Measurements from ENCODE around the gene PDZD2.

The PDZD2 gene

DNA sequence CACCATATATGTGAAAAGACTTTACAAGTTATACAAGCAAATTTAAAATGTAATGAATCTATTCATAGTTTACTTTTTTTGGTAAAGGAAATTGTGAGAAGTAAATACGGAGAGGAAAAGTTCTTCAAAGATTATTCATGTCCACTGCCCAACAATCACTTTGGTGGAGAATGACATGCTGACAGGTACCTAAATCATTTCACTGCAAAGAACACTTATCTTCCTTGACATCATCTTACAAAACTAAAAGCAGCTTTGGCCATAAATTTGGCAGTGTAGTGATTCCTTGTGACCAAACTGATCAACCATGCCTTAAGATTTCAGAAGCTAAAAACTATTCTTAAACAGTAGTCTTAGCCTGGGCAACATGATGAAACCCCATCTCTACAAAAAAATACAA lies 492.7 kb downstream of the PDZD2 start:
- DNase-seq (ENCODE audit: low spot score) = no peak
- in situ Hi-C loops (cut with MboI; ENCODE audit: low sequenced_read_pairs, unreplicated experiment) = no loop called here
- TF ChIP-seq, protein P1, sequence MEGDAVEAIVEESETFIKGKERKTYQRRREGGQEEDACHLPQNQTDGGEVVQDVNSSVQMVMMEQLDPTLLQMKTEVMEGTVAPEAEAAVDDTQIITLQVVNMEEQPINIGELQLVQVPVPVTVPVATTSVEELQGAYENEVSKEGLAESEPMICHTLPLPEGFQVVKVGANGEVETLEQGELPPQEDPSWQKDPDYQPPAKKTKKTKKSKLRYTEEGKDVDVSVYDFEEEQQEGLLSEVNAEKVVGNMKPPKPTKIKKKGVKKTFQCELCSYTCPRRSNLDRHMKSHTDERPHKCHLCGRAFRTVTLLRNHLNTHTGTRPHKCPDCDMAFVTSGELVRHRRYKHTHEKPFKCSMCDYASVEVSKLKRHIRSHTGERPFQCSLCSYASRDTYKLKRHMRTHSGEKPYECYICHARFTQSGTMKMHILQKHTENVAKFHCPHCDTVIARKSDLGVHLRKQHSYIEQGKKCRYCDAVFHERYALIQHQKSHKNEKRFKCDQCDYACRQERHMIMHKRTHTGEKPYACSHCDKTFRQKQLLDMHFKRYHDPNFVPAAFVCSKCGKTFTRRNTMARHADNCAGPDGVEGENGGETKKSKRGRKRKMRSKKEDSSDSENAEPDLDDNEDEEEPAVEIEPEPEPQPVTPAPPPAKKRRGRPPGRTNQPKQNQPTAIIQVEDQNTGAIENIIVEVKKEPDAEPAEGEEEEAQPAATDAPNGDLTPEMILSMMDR (IDR thresholded peaks at IDR 0.05; ENCODE audit: borderline replicate concordance, control extremely low read depth, extremely low read depth, insufficient read depth, missing control alignments) = no peak

DNA sequence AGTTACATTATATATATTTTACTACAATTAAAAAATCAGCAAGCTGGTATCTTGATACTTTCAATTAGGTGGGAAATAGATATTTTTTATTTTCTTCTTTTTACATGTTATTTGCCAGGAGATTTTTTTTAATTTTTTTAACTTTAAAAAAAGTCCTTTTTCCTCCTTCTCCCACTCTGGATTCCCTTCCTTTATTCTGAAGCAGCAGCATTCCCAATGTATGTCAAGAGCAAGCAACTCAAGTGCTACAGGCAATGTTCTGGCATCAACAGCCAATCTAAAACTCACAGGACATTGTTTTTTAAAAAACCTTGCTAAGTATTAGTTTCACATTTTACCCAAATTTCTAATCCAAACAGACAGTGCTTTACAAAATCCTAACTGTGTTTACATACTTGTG lies 493.8 kb downstream of the PDZD2 start:
- TF ChIP-seq, protein P1 (IDR thresholded peaks at IDR 0.05; ENCODE audit: borderline replicate concordance, control extremely low read depth, extremely low read depth, insufficient read depth, missing control alignments) = no peak
- in situ Hi-C loops (cut with MboI; ENCODE audit: low sequenced_read_pairs, unreplicated experiment) = no loop called here
- DNase-seq (ENCODE audit: low spot score) = no peak

DNA sequence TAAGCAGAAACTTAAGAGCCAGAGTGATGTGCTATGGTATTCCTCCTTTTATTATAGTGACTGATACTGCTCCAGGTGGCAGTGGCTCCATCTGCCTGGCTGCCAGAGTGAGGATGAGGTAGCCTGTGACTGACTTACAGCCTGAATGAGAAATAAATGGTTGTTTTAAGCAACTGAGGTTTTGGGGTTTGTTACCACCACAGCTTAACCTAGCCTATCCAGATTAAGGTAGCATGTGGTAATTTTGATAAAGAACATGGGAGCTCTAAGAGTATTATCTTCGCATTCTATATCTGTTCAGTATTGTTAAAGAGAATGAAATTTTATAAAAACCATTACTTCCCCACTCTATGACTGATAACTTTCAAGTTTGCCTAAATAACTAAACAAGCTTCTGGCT lies 496.2 kb downstream of the PDZD2 start:
- in situ Hi-C loops (cut with MboI; ENCODE audit: low sequenced_read_pairs, unreplicated experiment) = no loop called here

DNA sequence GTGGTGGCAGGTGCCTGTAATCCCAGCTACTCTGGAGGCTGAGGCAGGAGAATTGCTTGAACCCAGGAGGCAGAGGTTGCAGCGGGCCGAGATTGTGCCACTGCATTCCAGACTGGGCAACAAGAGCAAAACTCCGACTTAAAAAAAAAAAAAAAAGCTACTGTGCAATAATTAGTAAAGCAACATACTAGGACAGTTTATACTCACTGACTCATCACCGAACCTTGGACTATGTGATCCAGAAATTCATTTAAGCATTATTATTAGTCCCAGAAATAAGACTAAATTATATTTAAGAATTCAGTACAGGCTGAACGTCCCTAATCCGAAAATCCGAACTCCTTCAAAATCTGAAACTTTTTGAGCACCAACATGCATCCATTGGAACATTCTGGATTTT lies 497.4 kb downstream of the PDZD2 start:
- TF ChIP-seq, protein P1 (IDR thresholded peaks at IDR 0.05; ENCODE audit: borderline replicate concordance, control extremely low read depth, extremely low read depth, insufficient read depth, missing control alignments) = no peak
- DNase-seq (ENCODE audit: low spot score) = no peak
- in situ Hi-C loops (cut with MboI; ENCODE audit: low sequenced_read_pairs, unreplicated experiment) = no loop called here

More for the DNA sequence above, 496.2 kb downstream of the PDZD2 start:
- DNase-seq (ENCODE audit: low spot score) = no peak
- TF ChIP-seq, protein P1 (IDR thresholded peaks at IDR 0.05; ENCODE audit: borderline replicate concordance, control extremely low read depth, extremely low read depth, insufficient read depth, missing control alignments) = no peak

DNA sequence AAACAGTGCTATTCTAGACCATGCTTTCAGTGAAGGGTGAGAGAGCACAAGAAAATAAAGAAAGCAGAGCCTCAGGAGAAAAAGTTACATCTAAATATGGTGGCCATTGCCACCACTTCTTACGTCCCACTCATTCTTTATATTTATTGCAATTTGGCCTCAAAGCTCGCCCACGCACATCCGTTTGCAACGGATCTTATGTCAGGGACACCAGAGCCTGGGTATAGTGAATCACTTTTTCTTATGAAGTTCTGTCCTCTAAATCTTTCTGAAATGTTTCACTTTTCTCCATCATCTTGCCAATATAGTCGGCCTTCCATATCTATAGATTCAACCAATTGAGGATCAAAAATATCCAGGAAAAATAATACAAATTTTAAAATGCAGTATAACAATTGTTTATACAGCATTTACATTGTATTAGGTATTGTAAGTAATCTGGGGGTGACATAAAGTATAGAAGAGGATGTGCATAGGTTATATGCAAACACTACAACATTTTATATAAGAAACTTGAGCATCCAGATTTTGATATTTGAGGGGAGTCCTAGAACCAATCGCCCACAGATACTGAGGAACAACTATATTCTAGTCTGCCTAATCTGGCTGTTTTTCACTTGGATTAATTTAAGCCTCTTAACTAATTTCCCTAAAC lies 500.0 kb downstream of the PDZD2 start:
- DNase-seq (ENCODE audit: low spot score) = no peak
- in situ Hi-C loops (cut with MboI; ENCODE audit: low sequenced_read_pairs, unreplicated experiment) = no loop called here
- TF ChIP-seq, protein P1 (IDR thresholded peaks at IDR 0.05; ENCODE audit: borderline replicate concordance, control extremely low read depth, extremely low read depth, insufficient read depth, missing control alignments) = no peak

DNA sequence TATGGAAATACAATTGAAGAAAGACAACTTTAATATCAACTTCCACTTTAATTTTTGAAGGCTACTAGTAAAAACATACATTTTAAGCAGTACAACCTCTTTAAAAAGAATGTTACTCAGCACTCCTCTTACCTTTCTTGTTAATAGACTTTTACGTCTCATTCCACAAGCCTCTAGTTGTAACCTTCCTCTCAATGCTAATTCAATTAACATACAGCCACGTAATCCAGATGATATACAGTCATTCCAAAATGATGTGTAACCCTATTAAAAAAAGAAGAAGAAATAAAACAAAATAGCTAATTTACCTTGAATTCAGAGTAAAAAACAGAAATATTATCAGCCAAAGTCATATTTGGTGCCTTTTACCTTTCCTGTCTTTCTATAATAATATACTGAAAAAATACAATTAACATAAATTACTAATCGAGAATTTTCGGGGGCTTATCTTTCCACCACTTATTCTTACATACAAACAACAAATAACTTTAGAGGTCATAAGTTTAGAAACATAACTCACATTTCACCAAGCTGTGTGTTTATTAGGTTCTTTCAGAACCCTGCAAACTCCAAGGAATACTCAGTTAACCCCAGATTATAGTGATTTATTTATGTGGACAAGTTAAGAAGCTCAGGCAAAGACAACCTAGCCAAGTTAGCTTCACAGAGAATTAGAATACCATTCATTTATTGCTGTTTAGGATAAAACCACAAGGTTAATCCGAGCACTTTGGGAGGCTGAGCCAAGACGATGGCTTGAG lies 504.9 kb downstream of the PDZD2 start:
- TF ChIP-seq, protein P1 (IDR thresholded peaks at IDR 0.05; ENCODE audit: borderline replicate concordance, control extremely low read depth, extremely low read depth, insufficient read depth, missing control alignments) = no peak
- in situ Hi-C loops (cut with MboI; ENCODE audit: low sequenced_read_pairs, unreplicated experiment) = no loop called here
- DNase-seq (ENCODE audit: low spot score) = no peak
